Natural killer cell (primary cell): ENCODE results near the gene LRP5. TPM values are rescaled to one million over a fixed set of nuclear protein-coding genes. Genes with fewer than 3 reads are reported as not detected.

Experiments
- ATAC-seq, 3 donors: fragments of 150-1000 bp in 2 of 3; fragments of 200-7000 bp in 1 of 3; cut with Tn5 transposase; 1 replicate in 1 of 3; 2 replicates in 2 of 3; pipeline ENCODE4 v1.10.0; 2021; ENCODE audit warnings: mild to moderate bottlenecking in 2 of 3, moderate library complexity in 2 of 3
- DNase-seq, 2 donors: peaks; one replicate each; pipeline versions ENCODE4 v3.0.0 to v3.0.0-alpha.2; 2013 to 2021; ENCODE audit warnings: mixed read lengths in 1 of 2
- H3K27ac ChIP-seq: one replicate; pipeline ENCODE4 v1.5.1; 2013; ENCODE audit warnings: mild to moderate bottlenecking, low read length
- H3K27me3 ChIP-seq: one replicate; pipeline ENCODE4 v1.6.1; 2013; ENCODE audit warnings: low read length; ENCODE audit not compliant: control insufficient read depth, insufficient read depth
- H3K36me3 ChIP-seq: one replicate; pipeline ENCODE4 v1.6.1; 2013; ENCODE audit warnings: low read length; ENCODE audit not compliant: control insufficient read depth, insufficient read depth
- H3K4me1 ChIP-seq: one replicate; pipeline ENCODE4 v1.6.1; 2013; ENCODE audit warnings: low read length; ENCODE audit not compliant: control insufficient read depth, insufficient read depth
- H3K4me3 ChIP-seq: one replicate; pipeline ENCODE4 v1.5.1; 2013; ENCODE audit warnings: low read length
- H3K9me3 ChIP-seq: one replicate; pipeline ENCODE4 v1.6.1; 2013; ENCODE audit warnings: low read length; ENCODE audit not compliant: control insufficient read depth, insufficient read depth
- H3K27ac Mint-ChIP-seq, 2 donors: one replicate each; pipeline ENCODE4 v1.8.0; 2022; ENCODE audit warnings: mild to moderate bottlenecking in 2 of 2, mixed read lengths in 2 of 2, moderate library complexity in 1 of 2
- H3K27me3 Mint-ChIP-seq, 2 donors: one replicate each; pipeline ENCODE4 v1.8.0; 2022; ENCODE audit warnings: low read depth in 2 of 2, mixed read lengths in 2 of 2
- H3K36me3 Mint-ChIP-seq: one replicate; pipeline ENCODE4 v1.8.0; 2022; ENCODE audit warnings: mixed read lengths
- H3K4me1 Mint-ChIP-seq, 2 donors: one replicate each; pipeline ENCODE4 v1.8.0; 2022; ENCODE audit warnings: mixed read lengths in 2 of 2
- H3K4me3 Mint-ChIP-seq: one replicate; pipeline ENCODE4 v1.8.0; 2022; ENCODE audit warnings: mild to moderate bottlenecking, moderate library complexity, mixed read lengths
- H3K9me3 Mint-ChIP-seq, 2 donors: one replicate each; pipeline ENCODE4 v1.8.0; 2022; ENCODE audit warnings: mixed read lengths in 2 of 2
- WGBS: methylation state at CpG from one replicate; pipeline ENCODE4 v1.1.7; 2013; ENCODE audit warnings: missing lambda C conversion rate; ENCODE audit not compliant: insufficient coverage; 5-methylcytosine and 5-hydroxymethylcytosine counted together
- intact Hi-C: fragments of 100-400 bp; cut with micrococcal nuclease; formaldehyde crosslinking; loops from one replicate; pipeline ENCODE4 v1.14.2; 2022
- total RNA-seq, 4 donors: library from RNA; stranded (reverse); fragments of 120-200 nt in 1 of 4; gene quantifications; one replicate each; pipeline versions ENCODE4 v1.2.3 to v1.2.4, GENCODE V29; 2013 to 2022
- TF ChIP-seq, protein P1 (sequence below): fragments of 200-600 bp; IDR thresholded peaks from one replicate; pipeline ENCODE4 v1.8.0; 2022; ENCODE audit warnings: antibody characterized with exemption

LRP5 gene
- total RNA-seq, 3 donors from 2014 or later (not counting 1 experiment from before 2014, with no cell fraction given) = 0.36 to 1.3 (median 0.89) TPM

DNA sequence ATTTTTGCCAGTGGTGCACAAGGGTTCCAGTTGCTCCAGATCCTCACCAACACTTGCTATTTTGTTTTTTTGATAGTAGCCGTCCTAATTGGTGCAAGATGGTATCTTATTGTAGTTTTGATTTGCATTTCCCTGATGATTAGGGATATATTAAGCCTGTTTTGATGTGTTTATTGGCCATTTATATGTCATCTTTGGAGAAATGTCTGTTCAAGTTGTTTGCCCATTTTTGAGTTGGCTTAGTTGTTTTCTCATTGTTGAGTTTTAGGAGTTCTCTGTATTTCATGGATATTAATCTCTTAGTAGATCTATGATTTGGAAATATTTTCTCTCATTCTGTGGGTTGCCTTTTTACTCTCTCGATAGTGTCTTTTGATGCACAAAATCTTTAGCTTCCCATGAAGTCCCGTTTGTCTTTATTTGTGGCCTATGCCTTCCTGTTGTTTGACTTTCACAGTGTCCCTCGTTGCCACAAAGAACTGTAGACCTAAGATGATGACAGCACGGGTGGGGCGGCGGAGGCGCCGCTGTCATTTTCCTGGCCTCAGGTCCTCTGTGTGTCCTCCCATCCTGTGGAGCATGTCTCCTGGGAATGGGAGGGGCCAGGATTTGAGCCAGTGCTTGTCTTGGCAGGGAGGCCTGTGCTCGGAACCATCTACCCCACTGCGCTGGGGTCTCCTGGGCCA is 33.5 kb downstream of the LRP5 start:
- H3K36me3 ChIP-seq = no peaks in the 10 kb centered on the region
- TF ChIP-seq, protein P1, sequence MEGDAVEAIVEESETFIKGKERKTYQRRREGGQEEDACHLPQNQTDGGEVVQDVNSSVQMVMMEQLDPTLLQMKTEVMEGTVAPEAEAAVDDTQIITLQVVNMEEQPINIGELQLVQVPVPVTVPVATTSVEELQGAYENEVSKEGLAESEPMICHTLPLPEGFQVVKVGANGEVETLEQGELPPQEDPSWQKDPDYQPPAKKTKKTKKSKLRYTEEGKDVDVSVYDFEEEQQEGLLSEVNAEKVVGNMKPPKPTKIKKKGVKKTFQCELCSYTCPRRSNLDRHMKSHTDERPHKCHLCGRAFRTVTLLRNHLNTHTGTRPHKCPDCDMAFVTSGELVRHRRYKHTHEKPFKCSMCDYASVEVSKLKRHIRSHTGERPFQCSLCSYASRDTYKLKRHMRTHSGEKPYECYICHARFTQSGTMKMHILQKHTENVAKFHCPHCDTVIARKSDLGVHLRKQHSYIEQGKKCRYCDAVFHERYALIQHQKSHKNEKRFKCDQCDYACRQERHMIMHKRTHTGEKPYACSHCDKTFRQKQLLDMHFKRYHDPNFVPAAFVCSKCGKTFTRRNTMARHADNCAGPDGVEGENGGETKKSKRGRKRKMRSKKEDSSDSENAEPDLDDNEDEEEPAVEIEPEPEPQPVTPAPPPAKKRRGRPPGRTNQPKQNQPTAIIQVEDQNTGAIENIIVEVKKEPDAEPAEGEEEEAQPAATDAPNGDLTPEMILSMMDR = no peak
- 90% methylated on average over 11 of the region's 11 CpGs for WGBS
- intact Hi-C loops = no loop called here
- H3K27me3 ChIP-seq = no peaks in the 10 kb centered on the region
- no peak for DNase-seq
- H3K27me3 Mint-ChIP-seq = peaks cover 0 to 2% of the 10 kb centered on the region in 2 donors
- no peak overlapping the region for H3K4me3 ChIP-seq
- H3K27ac ChIP-seq = no peak overlapping the region
- peaks cover 6% of the 10 kb centered on the region for H3K4me1 ChIP-seq
- no peak for ATAC-seq
- H3K4me1 Mint-ChIP-seq = peaks cover 3 to 12% of the 10 kb centered on the region in 2 donors
- H3K9me3 Mint-ChIP-seq = no peaks in the 10 kb centered on the region
- no peak overlapping the region for H3K4me3 Mint-ChIP-seq
- no peaks in the 10 kb centered on the region for H3K9me3 ChIP-seq
- no peaks in the 10 kb centered on the region for H3K36me3 Mint-ChIP-seq
- no peak overlapping the region for H3K27ac Mint-ChIP-seq

DNA sequence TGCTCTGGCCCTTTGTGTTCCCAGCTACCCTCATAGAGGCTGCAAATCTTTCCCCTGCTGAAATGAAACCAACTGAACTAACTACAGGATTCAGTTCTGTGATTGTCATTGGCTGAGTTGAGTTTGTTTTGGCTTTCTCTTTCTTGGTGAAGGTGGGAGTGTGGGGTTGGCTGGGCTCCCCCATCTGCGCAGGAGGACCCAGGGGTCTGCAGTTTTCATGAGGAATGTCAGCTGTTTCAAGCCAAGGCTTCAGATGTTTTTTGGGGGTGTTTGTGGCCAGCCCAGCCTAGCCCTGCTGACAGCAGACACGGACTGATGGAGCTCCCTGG is 34.0 kb downstream of the LRP5 start:
- H3K27ac Mint-ChIP-seq = no peak overlapping the region
- H3K4me1 Mint-ChIP-seq = peaks cover 0 to 8% of the 10 kb centered on the region in 2 donors
- no peak overlapping the region for H3K4me3 Mint-ChIP-seq
- Histone ChIP-seq H3K27ac (no peak overlapping the region), H3K27me3 (no peaks in the 10 kb centered on the region), H3K4me3 (no peak overlapping the region), H3K9me3 (no peaks in the 10 kb centered on the region), H3K36me3 (no peaks in the 10 kb centered on the region), H3K4me1 (peaks cover 1% of the 10 kb centered on the region)
- TF ChIP-seq, protein P1 = no peak
- no peaks in the 10 kb centered on the region for H3K36me3 Mint-ChIP-seq
- ATAC-seq (no peak), DNase-seq (no peak)
- peaks cover 0 to 2% of the 10 kb centered on the region in 2 donors for H3K27me3 Mint-ChIP-seq
- H3K9me3 Mint-ChIP-seq = no peaks in the 10 kb centered on the region
- WGBS = 85% methylated on average over 2 of the region's 2 CpGs
- intact Hi-C loops = no loop called here

DNA sequence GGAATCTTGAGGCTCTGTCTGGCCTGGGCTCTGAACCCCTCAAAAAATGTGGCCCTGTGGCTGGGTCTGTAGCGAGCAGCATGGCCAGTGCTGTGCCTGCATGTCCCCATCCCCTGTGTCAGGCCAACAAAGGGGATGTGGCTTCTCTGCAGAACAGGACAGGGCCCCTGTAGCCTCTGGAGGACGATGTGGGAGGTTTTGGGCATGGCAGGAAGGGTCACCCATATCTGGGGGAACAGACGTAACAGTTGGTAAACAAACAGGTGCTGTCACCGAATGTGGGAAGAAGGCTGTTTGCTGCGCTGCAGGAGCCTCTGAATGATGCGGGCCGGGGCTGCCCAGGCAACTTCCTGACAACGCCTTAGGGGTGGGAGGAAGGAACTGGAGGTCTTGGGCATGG is 35.0 kb downstream of the LRP5 start:
- Mint-ChIP-seq H3K27ac (no peak overlapping the region), H3K9me3 (no peaks in the 10 kb centered on the region), H3K27me3 (no peaks in the 10 kb centered on the region), H3K4me1 (no peaks in the 10 kb centered on the region), H3K36me3 (no peaks in the 10 kb centered on the region), H3K4me3 (no peak overlapping the region)
- no peak for ATAC-seq
- intact Hi-C loops = no loop called here
- H3K27ac ChIP-seq = no peak overlapping the region
- 68% methylated on average over 8 of the region's 8 CpGs for WGBS
- H3K9me3 ChIP-seq = no peaks in the 10 kb centered on the region
- H3K36me3 ChIP-seq = no peaks in the 10 kb centered on the region
- H3K4me3 ChIP-seq = no peak overlapping the region
- DNase-seq = no peak
- TF ChIP-seq, protein P1 = no peak
- H3K4me1 ChIP-seq = no peaks in the 10 kb centered on the region
- H3K27me3 ChIP-seq = no peaks in the 10 kb centered on the region

DNA sequence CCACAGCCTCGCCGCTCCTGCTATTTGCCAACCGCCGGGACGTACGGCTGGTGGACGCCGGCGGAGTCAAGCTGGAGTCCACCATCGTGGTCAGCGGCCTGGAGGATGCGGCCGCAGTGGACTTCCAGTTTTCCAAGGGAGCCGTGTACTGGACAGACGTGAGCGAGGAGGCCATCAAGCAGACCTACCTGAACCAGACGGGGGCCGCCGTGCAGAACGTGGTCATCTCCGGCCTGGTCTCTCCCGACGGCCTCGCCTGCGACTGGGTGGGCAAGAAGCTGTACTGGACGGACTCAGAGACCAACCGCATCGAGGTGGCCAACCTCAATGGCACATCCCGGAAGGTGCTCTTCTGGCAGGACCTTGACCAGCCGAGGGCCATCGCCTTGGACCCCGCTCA is 35.5 kb downstream of the LRP5 start:
- TF ChIP-seq, protein P1 = no peak
- ATAC-seq (no peak), DNase-seq (no peak)
- no peak overlapping the region for H3K27ac Mint-ChIP-seq
- H3K4me3 ChIP-seq = no peak overlapping the region
- H3K9me3 Mint-ChIP-seq = no peaks in the 10 kb centered on the region
- no peaks in the 10 kb centered on the region for H3K4me1 Mint-ChIP-seq
- H3K27me3 Mint-ChIP-seq = no peaks in the 10 kb centered on the region
- no peak overlapping the region for H3K4me3 Mint-ChIP-seq
- no peak overlapping the region for H3K27ac ChIP-seq
- no peaks in the 10 kb centered on the region for H3K27me3 ChIP-seq
- WGBS = 97% methylated on average over 32 of the region's 32 CpGs
- no peaks in the 10 kb centered on the region for H3K36me3 Mint-ChIP-seq
- no peaks in the 10 kb centered on the region for H3K4me1 ChIP-seq
- H3K9me3 ChIP-seq = no peaks in the 10 kb centered on the region
- H3K36me3 ChIP-seq = no peaks in the 10 kb centered on the region
- intact Hi-C loops = no loop called here
